Measurements from ENCODE around the gene KLK10.
"Not testable (repeated sequence)": the region's sequence is repeated elsewhere in the genome, so short reads cannot be mapped to it uniquely, and the experiment has no call there.

KLK10 gene

DNA sequence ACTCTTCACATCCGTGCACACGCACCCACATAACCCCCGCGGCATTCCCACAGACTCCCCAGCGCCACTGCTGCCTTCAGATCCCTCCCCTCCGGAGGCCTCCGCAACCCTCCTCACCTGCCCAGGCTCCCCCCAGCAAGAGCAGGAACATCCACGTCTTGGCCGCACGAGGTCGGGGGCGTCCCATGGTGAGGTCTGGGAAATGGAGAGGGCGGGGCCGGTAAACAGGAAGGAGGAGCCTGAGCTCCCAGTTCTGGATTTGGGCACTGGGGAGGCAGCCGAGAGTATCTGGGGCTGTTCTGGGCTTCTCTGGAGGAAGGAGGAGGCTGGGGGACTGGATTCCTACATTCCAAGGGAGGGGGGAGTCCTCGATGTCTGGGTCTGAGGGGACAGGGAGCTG, 18.5 kb downstream of the KLK10 start:
- no peak for DNase-seq

DNA sequence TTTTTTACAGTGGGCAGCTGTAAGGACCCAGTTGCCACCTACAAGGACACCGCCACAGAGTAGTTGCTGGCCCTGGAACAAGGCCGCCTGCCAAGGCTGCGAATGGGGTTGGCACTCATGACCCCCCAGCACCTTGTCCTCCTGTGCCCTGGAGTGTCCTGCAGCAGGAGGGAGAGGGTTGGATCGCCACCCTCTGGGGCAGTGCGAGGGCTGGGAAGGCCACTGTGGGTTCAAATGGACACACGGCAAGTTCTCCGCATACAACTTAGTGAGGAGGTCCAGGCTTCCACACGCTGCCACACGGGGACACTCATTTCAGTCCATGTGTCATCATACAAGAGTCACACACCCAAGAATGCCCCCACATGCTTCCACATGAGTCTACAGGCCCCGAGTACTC, 19.1 kb downstream of the KLK10 start:
- no peak for DNase-seq

DNA sequence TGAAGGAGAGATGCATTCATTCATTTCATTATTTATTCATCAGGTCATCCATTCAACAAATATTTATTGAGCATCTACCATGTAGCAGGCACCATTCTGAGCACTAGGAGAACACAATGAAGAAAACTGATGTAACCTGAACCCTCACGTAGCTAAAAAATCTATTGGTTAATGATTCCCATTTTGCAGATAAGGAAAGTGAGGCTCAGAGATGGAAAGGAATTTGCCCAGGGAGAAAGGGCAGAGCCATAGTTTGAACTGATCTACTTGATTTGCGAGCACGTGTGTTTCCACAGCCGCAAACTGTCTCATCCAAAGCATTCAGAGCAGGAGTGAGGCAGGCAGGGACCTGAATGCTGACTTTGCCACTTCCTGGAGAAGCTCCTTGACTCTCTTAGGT, 20.8 kb downstream of the KLK10 start:
- DNase-seq, result no peak

DNA sequence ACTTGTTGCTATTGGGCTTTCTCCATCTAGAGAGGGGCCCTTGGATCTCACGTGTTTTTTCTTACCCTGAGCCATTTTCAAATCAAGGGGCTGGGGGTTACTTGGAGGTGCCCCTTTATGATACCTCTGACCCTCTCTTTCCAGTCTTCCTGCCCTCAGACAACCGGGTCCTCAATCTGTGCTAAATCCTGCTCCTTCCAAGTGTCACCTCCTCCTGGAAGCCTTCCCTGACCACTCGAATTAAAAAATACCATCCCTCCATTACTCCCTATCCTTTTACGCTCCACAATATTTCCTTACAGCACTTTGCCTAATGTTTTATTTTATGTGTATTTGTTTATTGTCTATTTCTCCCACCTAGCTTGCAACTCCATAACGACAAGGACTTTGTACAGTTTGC, 21.4 kb downstream of the KLK10 start:
- no peak for DNase-seq

- no peak for DNase-seq
These were observed 25.4 kb downstream of the KLK10 start for GRCh38 chr19:50994129-50994528.

- DNase-seq, result no peak
These were observed 26.9 kb downstream of the KLK10 start for GRCh38 chr19:50992666-50993035.

- DNase-seq, result not testable (repeated sequence)
These were observed 35.1 kb downstream of the KLK10 start for GRCh38 chr19:50984416-50984815.

DNA sequence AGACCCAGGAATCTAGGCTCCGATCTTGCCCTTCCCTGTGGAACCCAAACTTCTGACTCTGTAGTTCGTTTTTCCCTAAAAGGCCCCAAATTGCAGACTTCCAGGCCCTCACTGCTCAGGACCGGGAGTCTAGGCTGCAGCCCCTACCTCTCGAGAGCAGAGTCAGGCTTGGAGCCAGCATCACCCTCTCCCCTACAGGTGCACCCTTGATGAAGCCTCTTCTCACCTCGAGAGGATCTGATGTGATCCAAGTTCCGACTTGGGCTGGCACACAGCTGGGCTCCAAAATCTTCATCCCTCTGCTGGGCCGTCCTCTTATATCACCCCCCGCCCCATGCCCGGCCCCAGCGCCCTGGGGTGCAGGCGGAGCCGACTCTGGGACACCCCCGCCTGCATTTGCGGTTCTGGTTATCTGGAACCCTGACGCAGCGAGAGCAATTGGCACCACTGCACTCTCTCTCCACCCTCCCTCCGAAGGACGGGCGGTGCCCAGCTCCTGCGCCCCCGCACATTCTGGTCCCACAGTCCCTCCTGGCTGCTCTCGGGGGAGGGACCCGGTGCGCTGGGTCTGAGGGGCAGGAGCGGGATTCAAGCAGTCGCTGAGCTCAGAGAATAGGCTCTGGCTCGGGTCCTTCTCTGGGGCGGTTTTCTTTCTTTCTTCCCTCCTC, 35.8 kb downstream of the KLK10 start, which contains the start of gene KLK7:
KLK7 (minus strand) TSS at position 293 of the 668 bp plus-strand sequence. CDS start 1,518 bp downstream, outside the sequence.
- DNase-seq, result no peak

GRCh38 chr19:50982186-50982585, 37.3 kb downstream of the KLK10 start:
- DNase-seq, result no peak

- DNase-seq, result no peak
These were observed 37.8 kb downstream of the KLK10 start for GRCh38 chr19:50981587-50982146.

DNA sequence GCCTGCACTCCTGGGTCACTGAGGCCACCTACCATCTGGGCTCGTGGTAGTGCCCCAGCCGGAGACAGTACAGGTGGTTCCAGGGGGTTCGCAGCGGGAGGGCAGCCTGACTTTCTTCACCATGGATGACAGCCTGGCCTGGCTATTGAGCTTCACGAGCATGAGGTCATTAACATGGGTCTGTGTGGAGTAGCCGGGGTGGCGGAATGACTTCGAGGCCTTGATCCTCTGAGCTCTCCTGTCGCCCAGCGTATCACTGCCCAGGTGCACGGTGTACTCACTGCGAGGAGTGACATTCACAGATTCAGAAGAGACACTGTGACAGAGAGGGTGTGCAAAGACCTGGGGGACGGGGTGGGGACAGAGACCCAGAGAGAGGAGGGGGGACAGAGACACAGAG, 39.3 kb downstream of the KLK10 start:
- no peak for DNase-seq

DNA sequence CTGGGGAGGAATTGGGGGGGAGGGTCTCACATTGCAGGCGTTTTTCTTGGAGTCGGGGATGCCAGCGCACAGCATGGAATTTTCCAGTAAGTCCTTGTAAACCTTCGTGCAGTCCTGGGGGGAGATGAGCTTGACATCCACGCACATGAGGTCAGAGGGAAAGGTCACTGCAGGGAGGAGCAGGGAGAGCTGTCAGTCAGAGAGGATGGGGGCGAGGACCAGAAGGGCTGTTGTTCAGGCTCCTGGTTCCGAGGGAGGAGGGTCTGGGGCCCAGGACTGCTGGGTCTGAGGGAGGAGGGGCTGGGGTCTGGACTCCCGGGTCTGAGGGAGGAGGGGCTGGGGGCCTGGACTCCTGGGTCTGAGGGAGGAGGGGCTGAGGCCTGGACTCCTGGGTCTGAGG, 39.8 kb downstream of the KLK10 start:
- DNase-seq, result no peak

GRCh38 chr19:50978772-50979390, 40.6 kb downstream of the KLK10 start:
- no peak for DNase-seq

DNA sequence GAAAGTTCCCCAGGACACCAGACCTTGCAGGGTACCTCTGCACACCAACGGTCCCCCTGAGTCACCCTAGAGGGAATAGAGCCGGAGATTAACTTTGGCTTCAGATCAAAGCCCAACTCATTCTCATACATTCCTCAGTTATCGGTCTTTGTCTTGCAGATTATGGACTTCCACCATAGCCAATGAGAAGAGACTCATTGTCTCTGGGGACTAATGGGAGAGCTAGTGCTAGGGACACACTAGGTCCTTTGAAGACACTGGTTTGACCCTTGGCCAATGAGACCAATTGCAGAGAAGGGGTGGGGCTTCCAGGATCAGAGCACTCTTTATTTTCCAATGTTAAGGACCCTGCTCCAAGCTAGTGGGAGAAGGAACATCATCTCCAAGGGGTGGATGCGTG, 41.9 kb downstream of the KLK10 start:
- no peak for DNase-seq

- no peak for DNase-seq
These were observed 43.7 kb downstream of the KLK10 start for GRCh38 chr19:50975766-50976165.

DNA sequence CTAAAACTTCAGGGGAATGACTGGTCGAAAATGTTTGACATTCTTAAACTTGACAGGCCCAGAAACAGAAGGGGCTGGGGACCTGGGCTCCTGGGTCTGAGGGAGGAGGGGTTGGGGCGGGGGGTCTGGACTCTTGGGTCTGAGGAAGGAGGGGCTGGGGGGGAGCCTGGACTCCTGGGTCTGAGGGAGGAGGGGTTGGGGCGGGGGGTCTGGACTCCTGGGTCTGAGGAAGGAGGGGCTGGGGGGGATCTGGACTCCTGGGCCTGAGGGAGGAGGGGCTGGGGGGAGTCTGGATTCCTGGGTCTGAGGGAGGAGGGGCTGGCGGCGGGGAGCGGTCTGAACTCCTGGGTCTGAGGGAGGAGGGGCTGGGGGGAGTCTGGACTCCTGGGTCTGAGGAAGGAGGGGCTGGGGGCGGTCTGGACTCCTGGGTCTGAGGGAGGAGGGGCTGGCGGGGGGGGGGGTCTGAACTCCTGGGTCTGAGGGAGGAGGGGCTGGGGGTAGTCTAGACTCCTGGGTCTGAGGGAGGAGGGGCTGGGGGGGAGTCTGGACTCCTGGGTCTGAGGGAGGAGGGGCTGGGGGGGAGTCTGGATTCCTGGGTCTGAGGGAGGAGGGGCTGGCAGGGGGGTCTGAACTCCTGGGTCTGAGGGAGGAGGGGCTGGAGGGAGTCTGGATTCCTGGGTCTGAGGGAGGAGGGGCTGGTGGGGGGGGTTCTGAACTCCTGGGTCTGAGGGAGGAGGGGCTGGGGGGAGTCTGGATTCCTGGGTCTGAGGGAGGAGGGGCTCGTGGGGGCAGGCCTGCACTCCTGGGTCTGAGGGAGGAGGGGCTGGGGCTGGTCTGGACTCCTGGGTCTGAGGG, 44.6 kb downstream of the KLK10 start:
- no peak for DNase-seq

DNA sequence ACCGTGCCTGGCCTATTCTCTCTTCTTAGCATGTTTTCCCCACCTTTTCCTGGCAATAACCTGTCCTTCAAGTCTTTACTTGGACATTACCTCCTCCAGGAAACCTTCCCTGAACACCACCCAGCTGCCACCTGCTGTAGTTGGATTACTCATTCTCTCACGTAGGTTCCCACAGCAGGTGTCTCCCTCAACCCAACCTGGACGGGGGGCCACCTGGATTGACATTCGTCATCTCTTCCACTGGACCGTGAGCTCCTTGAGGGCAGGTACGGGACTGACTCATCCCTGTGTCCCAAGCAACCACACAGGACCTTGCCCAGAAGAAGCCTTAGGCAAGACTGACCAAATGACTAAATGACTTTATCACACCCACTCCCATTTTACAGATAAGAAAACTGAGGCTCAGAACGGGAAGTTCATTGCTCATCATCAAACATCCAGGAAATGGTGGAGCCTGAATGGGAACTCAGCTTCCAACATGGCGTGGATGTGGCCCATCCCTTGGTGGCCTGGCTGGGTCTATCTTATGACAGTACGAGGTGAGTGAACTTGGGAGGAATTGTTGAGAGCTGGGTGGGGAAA, 46.6 kb downstream of the KLK10 start:
- no peak for DNase-seq

DNA sequence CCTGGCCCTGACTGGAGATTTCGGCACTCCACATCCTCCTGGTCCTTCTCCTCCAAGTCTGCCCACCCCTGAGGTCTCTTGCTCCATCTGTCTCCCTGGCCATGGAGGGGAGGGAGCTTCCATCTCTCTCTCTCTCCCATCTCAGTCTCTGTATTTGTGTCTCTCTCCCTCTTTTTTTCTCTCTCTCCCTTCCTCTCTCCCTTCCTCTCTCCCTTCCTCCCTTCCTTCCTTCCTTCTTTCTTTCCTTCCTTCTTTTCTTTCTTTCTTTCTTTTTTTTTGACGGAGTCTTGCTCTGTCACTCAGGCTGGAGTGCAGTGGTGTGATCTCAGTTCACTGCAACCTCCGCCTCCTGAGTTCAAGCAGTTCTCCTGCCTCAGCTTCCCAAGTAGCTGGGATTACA, 49.7 kb downstream of the KLK10 start:
- DNase-seq, result not testable (repeated sequence)

DNA sequence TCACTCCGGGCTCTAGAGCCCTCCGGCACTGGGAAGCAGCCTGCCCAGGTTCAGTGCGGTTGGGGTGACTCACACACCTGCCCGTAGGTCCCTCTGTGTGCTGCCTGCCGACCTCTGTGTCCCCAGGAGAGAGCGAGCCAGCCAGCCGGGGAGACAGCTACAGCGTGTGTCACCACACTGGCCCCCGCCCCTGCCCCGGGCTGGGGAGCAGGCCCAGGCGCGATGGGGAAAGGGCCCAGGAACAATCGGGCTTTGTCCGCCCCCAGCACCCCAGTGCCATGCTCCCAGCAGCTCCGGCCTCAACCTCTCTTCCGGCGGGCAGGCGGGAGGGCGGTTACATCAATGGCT, 50.1 kb downstream of the KLK10 start, which contains the start of gene KLK6:
KLK6 (minus strand) TSS at position 179 of the 348 bp plus-strand sequence. CDS start 1,487 bp downstream, outside the sequence.
- no peak for DNase-seq

- DNase-seq, result no peak
These were observed 50.6 kb downstream of the KLK10 start for GRCh38 chr19:50968716-50969412.

GRCh38 chr19:50967929-50968715, 51.4 kb downstream of the KLK10 start:
- no peak for DNase-seq

DNA sequence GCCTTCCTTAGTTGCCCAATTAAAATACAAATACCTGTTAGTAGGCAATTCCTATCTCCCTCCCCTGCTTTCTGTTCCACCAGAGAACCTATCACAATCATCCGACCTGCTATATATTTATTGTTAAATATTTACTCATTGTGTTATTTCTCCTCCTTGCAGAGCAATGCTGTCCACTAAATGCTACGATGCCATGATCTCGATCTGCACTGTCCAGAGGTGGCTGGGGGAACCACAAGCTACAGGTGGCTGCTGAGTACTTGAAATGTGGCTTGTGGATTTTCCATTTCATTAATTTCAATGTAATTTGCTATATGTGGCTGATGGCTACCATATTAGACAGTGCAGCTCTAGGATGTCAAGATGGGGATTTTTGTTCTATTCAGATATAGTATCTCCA, 55.2 kb downstream of the KLK10 start:
- no peak for DNase-seq
